HG03095 (cell line): ENCODE measurements around the gene ANKRD39.

ENCODE experiments used
- ATAC-seq: cut with Tn5 transposase; IDR thresholded peaks from one replicate; pipeline ENCODE4 v1.9.1; 2021; ENCODE audit warnings: moderate library complexity; ENCODE audit not compliant: unreplicated experiment

The ANKRD39 gene

GRCh38 chr2:96832408-96832753, 25.4 kb downstream of the ANKRD39 start:
- no peak for ATAC-seq

- no peak for ATAC-seq
These were observed 26.1 kb downstream of the ANKRD39 start for GRCh38 chr2:96831679-96832078.

GRCh38 chr2:96830044-96830562, 27.7 kb downstream of the ANKRD39 start:
- ATAC-seq: no peak

- no peak for ATAC-seq
These were observed 28.9 kb downstream of the ANKRD39 start for GRCh38 chr2:96828874-96829273.

- ATAC-seq: no peak
These were observed 29.4 kb downstream of the ANKRD39 start for GRCh38 chr2:96828436-96828835.

GRCh38 chr2:96826546-96827278, 31.1 kb downstream of the ANKRD39 start:
- ATAC-seq: no peak

- no peak for ATAC-seq
These were observed 32.8 kb downstream of the ANKRD39 start for GRCh38 chr2:96825057-96825456.

GRCh38 chr2:96824079-96824870, 33.5 kb downstream of the ANKRD39 start:
- ATAC-seq: no peak

GRCh38 chr2:96823198-96823597, 34.6 kb downstream of the ANKRD39 start:
- ATAC-seq: no peak

- ATAC-seq: no peak
These were observed 35.0 kb downstream of the ANKRD39 start for GRCh38 chr2:96822786-96823185.

- ATAC-seq: no peak
These were observed 36.6 kb downstream of the ANKRD39 start for GRCh38 chr2:96821113-96821675.

GRCh38 chr2:96819876-96820511, 37.8 kb downstream of the ANKRD39 start:
- ATAC-seq: no peak

- ATAC-seq: no peak
These were observed 38.5 kb downstream of the ANKRD39 start for GRCh38 chr2:96819128-96819875.

- ATAC-seq: no peak
These were observed 39.9 kb downstream of the ANKRD39 start for GRCh38 chr2:96817882-96818281.

GRCh38 chr2:96816836-96817702, 40.7 kb downstream of the ANKRD39 start:
- no peak for ATAC-seq

GRCh38 chr2:96816127-96816835, 41.5 kb downstream of the ANKRD39 start, which contains the start of gene CNNM3:
TSS of gene CNNM3 (plus strand) at chr2:96816268. CDS start at chr2:96816278, 10 bp downstream.
- peak; percentile 85 for ATAC-seq

GRCh38 chr2:96815326-96816126, 42.3 kb downstream of the ANKRD39 start:
- no peak for ATAC-seq

- no peak for ATAC-seq
These were observed 44.2 kb downstream of the ANKRD39 start for GRCh38 chr2:96813656-96814055.
